ENCODE measurements around the gene PUM1.

PUM1 gene

DNA sequence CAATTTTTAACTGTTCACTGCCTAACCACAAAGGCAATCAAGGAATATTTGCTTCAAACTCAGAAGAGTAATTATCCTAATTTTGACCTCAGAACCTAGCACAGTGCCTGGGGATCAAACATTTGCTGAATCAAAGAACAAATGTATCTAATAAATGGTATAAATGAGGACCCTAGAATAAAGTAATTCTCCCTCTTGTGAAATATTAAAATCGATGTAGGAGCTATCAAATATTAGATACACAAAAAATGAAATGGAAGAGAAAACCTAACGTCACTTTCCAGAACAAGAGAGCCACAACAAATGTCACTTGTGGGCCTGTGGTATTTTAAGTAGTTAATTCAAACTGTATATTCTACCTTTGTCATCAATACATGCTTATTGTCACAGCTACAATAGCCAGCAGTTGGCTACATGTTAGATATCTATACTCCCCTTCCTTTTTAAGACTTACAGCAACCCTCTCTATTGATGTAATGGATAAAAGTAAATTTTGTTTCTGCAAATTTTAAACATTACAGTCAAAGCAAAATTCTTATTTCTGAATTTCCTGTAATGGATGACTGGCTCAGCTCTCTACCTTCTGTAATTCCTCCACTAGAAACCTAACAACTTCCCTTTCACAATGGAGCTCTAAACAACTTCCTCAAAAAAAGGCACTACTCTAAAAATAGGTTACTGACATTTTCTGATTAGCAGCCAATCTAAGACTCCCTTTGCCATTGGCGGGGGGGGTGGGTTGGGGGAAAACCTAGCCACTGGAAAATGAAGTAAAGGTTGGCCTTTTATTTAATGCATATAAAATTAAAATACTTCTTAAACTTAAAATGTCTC is 37.6 kb downstream of the PUM1 start:
- no peak for DNase-seq

DNA sequence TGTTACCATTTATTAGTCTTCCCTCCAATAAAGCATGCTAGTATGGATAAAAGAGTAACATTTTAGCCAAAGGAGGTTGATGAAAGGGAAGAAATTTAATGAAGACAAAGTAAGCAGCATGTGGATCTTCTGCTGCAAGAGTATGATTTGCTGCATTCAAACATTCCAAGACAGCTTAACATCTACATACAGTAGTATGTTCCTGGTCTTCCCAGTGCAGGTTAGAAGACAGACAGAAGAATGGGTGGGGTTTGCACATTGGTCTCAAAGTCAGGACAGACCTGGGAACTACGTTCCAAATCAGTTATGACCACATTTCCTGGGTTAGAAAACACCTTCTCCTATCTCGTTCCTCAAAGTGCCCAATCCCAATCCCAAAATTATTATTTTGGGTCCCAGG is 43.3 kb downstream of the PUM1 start:
- no peak for DNase-seq

DNA sequence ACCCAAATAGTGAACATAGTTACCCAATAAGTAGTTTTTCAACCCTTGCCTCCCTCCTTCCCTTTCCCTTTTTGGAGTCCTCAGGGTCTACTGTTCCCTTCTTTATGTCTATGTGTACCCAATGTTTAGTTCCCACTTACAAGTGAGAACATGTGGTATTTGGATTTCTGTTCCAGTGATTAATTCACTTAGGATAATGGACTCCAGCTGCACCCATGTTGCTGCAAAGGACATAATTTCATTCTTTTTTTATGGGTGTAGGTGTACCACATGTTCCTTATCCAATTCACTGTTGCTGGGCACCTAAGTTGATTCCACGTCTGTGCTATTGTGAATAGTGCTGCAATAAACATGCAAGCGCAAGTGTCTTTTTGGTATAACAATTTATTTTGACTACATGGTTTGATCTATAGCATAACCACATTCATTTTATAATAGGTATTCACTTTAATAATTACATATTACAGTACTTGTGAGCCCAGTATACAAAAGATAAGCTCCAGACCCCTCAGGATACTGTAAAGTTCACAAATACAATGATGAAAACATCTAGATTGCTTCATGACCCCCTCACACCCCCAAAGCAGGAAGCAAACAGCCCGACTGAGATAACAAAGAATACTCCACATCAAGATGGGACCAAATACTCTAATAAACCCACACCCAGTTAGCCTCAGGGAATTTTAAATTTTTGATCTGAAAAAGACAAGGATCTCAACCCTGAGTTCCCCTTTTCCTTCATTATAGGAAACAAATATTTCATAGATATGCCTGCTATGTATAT is 45.3 kb downstream of the PUM1 start:
- no peak for DNase-seq

DNA sequence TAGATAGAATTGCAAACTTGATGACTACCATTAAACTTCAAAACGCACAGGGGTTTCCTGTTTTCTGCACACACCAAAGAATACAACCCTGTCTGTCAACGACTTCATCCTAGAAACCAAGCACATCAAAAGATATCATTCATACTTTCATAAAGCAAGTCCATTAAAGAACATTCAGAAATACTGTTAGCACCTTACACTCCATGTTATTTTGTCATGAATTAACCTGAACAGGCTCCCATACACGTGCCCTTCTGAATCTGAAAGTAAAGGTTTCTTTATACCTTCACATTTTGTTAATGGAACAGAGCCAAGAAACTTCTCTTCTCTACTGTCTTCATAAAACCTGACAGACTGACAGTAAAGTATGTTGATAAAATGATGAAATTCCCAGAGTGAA is 46.1 kb downstream of the PUM1 start:
- DNase-seq: no peak

DNA sequence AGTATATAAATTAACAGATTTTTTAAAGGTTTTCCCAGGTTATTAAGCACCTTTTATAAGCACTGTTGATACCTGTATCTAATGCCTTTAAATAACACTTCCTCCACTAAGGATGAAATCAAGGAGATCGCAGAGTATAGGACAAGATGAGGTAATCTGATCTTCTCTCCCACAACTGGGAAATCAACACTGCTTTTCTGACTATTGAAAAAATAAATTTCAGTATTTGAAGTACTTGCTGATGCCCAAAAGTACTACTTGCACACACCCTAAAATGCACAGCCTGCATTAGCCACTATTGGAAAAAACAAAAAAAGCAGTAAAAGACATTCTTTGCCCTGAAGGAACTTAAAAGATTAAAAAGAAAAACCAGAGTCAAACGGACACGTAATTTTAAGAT is 48.6 kb downstream of the PUM1 start:
- DNase-seq: no peak

DNA sequence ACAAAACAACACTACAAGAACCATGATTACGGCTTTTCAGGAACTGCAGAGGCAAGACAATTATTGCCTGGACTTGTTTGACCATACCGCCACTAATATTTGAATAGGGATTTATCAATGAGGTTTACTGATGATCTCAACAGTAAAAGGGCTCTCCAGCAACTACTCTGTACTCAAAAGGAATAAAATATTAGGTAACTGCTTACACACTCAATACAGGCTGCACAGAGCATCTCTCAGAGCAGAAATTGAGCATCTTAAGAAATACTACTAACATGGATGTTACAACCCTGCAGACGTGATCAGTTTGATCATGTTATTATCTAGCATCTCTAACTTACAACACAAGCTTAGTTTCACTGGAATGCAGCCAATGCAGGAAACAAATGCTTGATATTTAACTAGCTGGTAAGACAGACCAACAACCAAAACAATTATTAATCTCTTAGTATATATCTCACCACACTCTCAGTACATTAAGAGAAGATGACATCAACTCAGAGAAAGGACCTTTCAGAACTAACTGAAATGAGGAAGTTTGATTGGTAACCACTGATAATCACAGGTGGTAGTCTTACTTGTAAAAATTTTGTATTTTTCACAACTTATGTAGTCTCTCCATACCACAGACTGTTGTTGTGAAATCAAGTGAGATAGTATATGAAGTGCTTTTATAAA is 52.2 kb downstream of the PUM1 start:
- no peak for DNase-seq

DNA sequence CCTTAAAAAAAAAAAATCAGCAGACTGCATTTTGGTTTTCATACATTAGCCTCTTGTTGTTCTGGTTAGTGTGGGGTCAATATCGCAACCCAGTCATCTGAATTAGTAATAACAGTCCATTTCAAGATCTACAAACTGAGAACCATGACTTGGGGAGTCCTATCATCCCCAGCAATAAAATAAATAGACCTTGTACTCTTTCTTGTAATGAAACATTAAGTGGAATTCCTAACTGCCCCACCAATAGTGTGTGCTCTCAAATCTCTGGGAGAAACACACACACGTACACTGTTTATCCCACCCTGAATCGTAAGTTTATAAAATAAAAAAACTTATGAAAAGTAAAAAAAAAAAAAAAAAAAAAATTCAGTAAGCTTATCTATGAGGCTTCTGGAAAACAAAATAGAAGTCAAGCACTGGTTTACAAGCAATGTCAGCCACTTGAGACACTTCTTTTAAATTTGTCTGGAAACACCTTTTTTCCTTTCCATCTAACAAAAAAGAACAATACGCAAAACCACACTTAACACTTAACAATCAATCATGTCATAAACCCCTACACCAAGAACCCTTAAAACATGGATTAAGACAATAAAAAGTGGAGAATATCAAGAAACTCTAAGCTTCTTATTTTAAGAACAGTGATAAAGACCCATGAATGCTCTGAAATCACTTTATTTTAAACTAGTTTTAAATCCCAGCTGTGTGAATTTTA is 53.1 kb downstream of the PUM1 start:
- no peak for DNase-seq

DNA sequence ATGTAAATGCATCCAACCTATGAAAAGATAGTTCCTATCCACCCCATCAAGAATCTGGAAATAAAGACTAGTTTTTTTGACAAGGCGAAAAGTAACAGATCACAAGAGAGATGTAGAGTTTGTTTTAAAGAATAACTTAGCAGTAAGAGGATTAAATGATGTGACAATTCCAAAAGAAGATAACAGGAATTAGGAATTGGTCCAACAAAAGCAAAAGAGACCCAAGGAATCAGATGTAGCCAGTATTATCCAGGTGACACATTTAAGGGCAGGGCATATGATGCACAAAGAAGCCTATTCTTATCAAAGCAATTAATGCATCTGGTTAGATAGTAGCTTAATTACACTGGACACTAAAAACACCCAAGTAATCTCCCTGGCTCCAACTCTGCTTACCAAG is 53.8 kb downstream of the PUM1 start:
- DNase-seq: no peak

DNA sequence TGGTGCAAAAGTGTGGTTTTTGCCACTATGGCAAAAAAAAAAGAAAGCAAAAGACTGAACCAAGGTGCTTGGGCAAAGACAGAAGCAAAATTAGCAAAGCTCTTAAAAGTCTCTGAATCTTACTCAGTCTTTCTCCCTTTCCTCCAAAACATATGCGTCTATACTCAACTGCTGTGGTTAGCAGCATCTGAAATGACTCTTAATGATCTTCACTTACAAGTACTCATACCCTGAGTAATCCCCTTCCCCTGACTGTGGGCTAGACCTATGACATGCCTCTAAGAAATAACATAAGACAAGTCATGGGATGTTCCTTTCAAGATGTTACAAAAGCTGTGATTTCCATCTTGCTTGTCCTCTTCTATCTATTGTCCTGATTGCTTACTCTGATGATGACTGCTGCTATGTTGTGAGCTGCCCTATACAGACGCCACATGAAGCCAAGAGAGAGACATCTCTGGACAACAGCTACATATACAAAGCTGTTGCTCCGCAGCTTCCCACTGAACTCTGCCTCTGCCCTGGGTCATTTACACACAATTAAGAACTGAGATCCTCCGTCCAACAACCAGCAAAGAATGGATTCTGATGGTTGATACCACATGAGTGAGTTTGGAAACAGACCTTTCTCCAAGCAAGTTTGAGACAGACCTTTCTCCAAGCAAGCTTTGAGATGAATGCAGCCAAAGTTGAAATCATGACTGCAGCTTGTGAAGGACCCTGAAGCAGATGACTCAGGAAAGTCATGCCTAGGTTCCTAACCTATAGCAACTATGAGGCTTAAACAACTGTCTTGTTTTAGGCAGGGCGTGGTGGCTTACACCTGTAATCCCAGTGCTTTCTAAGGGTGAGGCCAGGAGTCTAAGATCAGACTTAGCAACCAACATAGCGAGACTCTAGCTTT is 55.2 kb downstream of the PUM1 start:
- no peak for DNase-seq

DNA sequence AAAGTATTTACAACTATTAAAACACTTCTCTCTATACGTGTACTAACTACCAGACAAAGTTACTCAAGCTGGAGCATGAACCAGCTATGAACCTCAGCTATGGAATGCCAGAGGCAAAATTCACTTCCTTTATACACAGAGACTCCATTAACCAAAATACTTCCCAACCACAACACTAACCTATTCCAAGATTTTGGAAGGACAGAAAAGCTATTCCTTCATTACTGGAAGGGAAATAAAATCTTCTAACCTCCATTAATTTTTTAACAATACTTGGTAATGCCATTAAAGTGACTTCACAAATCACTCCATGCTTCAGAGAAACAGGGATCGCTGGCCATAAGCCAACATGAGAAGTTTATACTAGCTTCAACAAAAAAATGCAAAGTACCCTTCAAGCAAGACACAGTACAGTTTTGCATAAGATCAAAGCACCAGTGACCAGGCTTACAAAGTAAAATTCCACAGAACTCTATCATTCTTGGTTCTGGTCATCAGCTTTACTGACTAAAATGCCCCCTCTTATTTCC is 58.0 kb downstream of the PUM1 start:
- DNase-seq: no peak

DNA sequence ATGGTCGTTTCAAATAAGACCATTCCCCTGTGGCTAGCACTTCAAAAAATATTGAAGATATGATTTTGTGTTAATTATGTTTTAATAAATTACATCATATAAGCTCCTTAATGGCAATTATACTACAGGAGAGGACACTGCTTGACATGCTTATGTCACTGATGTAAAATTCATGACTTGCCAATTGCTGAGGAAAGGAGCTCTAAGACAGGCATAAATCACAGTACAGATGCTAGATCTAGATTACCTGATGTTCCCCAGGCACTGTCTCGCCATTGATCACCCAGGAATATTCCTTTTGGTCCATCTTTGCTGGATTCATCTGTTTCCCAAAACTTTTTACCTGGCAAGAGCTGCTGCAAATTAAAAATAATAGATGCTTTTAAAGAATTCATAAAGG is 58.8 kb downstream of the PUM1 start:
- DNase-seq: no peak

DNA sequence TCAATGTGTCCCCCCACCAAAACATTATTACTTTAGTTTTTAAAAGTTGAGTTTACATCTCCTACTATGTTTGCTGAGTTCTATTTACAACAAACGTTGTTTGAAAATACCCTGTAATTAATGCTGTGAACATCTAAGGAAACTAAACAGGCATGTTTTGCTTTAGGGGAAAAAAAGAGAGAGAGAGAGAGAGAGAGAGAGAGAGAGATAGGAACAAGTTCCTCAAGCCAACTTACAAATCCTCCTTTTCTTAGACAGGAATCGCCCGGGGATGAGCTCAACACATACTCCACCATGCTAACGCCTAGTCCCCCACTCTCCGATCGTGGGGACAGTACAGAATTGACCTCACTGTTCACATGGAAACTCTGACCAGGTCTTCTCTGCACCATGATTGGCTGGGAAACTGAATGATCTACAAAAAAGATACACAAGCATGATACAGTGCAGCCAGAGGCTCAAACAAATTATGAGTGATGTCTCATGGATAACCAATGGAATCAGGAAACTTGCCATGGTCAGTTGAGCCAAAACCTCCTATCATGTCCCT is 59.8 kb downstream of the PUM1 start:
- no peak for DNase-seq

DNA sequence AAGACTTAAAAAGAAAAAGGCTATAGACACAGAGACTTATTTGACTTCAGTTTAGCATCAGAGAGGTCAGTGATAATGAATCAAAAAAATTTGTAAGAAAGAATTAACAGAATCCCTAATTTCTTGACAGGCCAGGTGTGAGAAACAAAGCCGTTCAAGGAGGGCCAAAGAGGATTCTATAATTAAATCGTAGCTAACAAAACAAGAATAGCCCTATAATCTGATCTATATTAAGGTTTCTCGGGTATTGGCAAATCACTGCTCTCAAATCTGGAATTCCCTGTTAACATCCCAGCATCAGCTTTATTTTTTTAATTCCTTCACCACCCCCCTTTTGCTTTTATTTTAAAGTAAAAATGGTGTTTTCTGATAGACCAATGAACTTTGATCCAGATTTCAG is 60.3 kb downstream of the PUM1 start:
- DNase-seq: no peak

DNA sequence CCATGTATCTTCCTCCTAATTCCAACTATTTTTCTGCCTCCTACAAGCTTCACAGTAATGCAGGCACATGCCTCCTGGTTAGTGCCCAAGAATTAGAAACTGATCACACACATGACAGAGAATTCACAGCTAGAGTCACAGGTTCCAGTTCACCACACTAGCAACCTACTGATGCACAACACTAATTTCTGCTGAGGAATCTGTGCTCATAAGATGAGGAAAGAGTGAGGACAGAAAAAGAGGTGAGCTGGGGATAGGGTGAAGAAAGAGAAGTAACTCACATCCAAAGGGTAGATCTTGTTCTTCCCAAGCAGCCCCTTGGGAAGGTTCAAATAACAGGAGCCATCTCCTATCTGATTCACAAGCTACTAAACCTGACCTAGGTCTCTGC is 61.3 kb downstream of the PUM1 start:
- no peak for DNase-seq

DNA sequence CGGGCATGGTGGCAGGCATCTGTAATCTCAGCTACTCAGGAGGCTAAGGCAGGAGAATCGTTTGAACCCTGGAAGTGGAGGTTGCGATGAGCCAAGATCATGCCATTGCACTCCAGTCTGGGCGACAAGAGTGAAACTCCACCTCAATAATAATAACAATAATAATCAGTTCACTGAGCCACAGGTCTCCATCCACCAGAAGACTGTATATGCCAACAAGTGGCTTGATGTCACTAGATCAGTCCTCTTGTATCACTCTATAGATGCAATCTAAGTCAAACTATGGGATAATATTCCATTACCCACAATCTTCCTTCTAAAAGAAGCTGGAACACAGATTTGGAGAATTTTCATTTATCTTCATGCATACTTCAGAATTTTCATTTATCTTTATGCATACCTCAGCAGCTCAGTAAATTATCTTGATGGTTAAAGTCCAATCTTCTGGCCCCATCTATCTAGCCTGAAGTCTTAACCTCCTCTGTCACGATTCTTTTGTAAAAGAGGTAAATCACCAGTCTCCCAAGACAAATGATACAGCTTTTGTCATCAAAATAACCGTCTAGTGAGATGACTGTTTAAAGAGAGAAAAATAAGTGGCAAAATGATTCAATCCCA is 61.8 kb downstream of the PUM1 start:
- no peak for DNase-seq

DNA sequence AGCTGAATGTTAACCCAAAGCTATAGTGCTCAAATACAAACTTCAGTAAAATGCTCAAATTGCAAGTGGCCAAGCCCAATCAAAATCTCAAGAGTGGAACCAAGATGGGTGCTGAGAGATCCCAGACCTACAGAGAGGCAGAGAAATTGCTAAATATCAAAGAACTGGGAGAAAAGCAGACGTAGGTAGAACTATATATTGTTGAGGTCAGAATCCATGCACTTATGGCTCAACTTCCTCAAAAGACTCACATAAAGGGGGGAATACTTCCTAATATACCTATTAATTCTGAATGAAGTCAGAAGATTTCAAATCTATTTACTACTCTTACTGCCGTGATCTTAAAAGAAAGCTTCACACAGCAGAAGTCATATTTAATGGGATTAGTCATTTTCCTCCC is 65.2 kb downstream of the PUM1 start:
- DNase-seq: no peak

DNA sequence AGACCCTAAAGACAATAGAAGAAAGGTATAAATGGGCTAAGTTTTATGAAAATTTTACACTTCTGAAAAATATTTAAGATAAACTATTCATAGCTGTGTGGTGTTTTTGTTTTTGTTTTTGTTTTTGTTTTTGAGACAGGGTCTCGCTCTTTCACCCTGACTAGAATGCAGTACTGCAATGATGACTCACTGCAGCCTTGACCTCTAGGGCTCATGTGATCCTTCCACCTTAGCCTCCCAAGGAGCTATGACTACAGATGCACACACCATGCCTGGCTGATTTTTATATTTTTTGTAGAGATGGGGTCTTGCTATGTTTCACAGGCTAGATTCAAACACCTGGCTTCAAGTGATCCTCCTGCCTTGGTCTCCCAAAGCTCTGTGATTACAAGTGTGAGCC is 66.6 kb downstream of the PUM1 start:
- DNase-seq: no peak

DNA sequence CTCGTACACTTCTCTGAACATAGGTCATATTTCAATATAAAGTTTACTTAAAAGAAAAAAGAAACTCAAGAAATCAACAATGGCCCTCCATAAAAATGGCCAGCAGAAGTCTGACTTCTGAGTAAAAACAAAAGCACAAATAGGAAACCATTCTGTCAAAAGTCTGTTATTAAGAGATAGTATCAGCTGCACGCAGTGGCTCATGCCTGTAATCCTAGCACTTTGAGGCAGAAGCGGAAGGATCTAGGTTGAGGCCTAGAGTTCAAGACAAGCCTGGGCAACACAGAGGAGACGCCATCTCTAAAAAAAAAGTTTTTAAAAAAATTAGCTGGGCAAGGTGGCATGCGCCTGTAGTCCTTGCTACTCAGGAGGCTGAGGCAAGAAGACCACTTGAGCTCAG is 67.3 kb downstream of the PUM1 start:
- no peak for DNase-seq

DNA sequence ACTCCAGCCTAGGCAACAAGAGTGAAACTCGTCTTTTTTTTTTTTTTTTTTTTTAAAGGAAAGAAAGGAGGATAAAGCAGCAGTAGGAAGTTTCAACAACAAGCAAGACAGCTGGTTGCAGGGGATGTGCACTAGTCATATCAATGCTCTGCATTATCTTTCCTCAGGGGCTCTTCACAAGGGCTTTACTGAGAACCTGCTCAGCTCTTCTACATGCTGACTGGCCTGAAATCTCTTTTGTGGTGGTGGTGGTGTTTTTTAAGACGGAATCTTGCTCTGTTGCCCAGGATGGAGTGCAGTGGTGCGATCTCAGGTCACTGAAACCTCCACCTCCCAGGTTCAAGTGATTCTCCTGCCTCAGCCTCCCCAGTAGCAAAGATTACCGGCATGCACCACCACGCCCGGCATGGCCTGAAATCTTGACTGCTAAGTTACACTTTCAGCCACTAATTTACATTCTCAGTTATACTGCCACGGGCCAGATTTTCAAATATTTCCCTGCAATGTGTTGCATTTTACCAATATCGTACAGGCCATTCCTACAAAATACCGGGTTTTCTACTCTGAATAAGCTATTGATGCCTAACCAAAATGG is 68.0 kb downstream of the PUM1 start:
- DNase-seq: no peak

DNA sequence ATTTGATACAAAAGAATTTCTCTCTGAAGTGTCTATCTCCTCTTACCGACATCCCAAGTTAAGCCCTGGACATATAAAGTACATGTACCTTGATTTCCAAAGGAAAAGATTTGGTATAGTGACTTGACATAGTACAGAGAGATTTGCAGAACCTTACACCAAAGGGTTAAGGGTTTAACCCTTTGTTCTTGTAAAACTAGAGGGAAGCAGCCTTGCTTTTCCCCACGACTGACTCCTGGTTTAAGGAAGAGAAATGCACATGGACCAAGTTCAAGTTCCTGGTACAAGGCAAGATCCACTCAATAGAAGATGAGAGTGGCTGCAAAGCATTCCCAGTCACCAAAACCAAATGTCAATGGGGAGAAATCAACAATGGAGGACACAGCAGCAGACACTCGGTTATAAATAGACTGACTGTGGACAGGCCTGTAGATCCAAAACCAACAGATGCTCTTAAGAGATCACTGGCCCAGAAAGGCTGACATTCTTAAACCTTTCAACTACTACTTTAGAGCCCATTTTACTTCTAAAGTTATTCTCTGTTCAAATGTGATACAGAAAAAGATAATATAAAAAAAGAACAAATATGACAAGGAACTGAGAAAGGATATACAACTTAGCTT is 69.4 kb downstream of the PUM1 start:
- no peak for DNase-seq

All from 8988T (cell line).